D721Med (cell line): Measurements from ENCODE around the gene COL25A1.

ENCODE experiments used
- DNase-seq: peaks from one replicate; pipeline ENCODE4 v3.0.0; 2011; ENCODE audit warnings: low spot score; ENCODE audit not compliant: insufficient read length
- FAIRE-seq: peaks from 2 replicates; lab custom pipeline; 2011; peaks lifted over from hg19 to GRCh38; lab: Jason Lieb, UNC
- CTCF ChIP-seq: IDR thresholded peaks from 2 replicates; pipeline ENCODE4 v1.5.1; 2012; ENCODE audit warnings: mild to moderate bottlenecking, control low read depth; ENCODE audit not compliant: insufficient read depth; ENCODE audit errors: missing control alignments

COL25A1 gene

DNA sequence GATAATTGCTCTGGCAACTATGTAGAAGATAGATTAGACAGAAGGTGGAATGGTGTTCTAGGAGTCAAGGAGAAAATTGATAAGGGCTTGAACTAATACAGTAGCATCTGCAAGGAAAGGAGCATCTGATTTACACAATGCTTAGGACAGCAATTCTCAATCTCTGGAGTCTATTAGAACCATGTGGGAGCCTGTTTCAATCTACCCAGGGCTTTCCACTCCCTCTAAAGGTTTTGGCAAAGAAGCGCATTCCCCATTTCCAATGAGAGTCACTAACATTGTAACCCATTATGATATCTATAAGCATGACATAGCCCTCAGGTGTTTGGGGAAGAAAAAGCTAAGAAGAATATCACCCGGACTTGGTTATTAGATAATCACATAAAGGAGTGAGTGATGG, 168.2 kb downstream of the COL25A1 start:
- no peak for TF ChIP-seq CTCF
- DNase-seq: no peak
- no peak for FAIRE-seq

DNA sequence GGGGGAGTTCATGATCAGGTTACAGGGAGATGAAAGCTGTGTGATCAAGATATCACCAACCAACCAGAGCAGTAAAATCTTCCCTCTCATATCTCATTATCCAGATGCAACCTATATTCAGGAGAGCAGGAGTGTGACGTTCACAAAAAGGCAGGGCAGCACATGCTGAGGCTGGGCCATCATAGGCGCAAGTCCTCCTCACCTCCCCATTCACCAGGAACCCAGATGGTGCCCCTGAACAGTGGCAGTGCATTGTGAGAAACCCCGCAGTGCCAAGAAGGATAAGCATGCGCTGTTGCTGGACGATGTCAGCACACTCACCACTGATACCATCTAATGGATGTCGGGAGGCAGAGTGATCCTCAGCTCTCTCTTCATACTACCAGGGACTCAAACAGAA, 170.9 kb downstream of the COL25A1 start:
- TF ChIP-seq CTCF: no peak
- FAIRE-seq: no peak
- no peak for DNase-seq

- no peak for TF ChIP-seq CTCF
- FAIRE-seq: no peak
- DNase-seq: no peak
These were observed 173.9 kb downstream of the COL25A1 start for GRCh38 chr4:109128589-109128988.

DNA sequence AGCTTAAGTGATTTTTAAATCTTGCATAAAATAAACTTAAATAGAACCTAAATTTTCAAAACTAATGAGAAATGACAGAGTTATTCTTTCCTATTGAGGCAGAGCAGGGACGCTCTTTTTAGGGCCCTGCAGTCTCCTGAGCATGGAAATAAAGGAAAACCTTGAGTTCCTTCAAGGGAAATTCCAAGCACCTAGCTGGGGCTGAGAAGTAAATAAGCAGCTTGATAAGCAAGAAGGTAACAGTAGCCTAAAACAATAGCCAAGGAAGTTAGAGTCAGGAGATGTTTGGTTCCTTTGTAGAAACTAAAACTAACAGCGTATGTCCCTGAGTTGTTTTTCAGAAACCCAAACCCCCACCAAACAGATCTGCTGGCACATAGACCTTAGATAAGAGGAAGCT, 174.6 kb downstream of the COL25A1 start:
- TF ChIP-seq CTCF: no peak
- DNase-seq (no peak), FAIRE-seq (no peak)

- FAIRE-seq (no peak), DNase-seq (no peak)
- TF ChIP-seq CTCF: no peak
These were observed 175.6 kb downstream of the COL25A1 start for GRCh38 chr4:109126856-109127255.

- DNase-seq (no peak), FAIRE-seq (no peak)
- TF ChIP-seq CTCF: no peak
These were observed 177.4 kb downstream of the COL25A1 start for GRCh38 chr4:109125084-109125483.

DNA sequence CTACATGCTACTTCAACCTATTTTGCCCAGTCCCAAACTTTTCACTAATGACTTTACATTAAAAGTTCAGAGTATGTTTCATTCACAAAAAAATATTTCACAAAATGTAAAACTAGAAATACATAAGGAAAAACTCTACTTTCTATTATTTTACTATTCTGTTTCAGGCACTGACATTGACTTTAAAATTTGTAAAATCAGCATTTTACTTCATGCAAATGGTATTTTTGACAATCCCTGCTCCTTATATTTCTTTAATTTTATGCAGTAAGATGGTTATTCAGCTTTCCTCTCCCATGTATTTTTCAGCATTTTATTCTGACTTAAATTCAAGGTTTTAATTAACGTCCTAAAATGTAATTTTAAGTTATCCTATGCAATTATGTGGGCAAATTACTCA, 178.5 kb downstream of the COL25A1 start:
- no peak for DNase-seq
- TF ChIP-seq CTCF: no peak
- FAIRE-seq: no peak
